GM21381 (cell line): Measurements from ENCODE around the gene SCTR.
A peak's percentile ranks its signal among the peaks of the same experiment; 100 is the strongest.

ENCODE experiments used
- ATAC-seq: cut with Tn5 transposase; IDR thresholded peaks from one replicate; pipeline ENCODE4 v1.9.1; 2021; ENCODE audit warnings: mild to moderate bottlenecking, moderate library complexity; ENCODE audit not compliant: unreplicated experiment

The SCTR gene

GRCh38 chr2:119523383-119523951, 816 bp downstream of the SCTR start:
- ATAC-seq: no peak

GRCh38 chr2:119522671-119523070, 1.6 kb downstream of the SCTR start:
- ATAC-seq: no peak

- no peak for ATAC-seq
These were observed 2.7 kb downstream of the SCTR start for GRCh38 chr2:119521433-119522050.

- no peak for ATAC-seq
These were observed 3.4 kb downstream of the SCTR start for GRCh38 chr2:119520696-119521432.

GRCh38 chr2:119519057-119519408, 5.2 kb downstream of the SCTR start:
- no peak for ATAC-seq

GRCh38 chr2:119518401-119519056, 5.8 kb downstream of the SCTR start:
- ATAC-seq: no peak

- ATAC-seq: peak; percentile 92
These were observed 6.8 kb downstream of the SCTR start for GRCh38 chr2:119517433-119517832.

- no peak for ATAC-seq
These were observed 8.2 kb downstream of the SCTR start for GRCh38 chr2:119516121-119516520.

- ATAC-seq: no peak
These were observed 10.5 kb downstream of the SCTR start for GRCh38 chr2:119513832-119514231.

GRCh38 chr2:119512946-119513345, 11.3 kb downstream of the SCTR start:
- no peak for ATAC-seq

- no peak for ATAC-seq
These were observed 12.3 kb downstream of the SCTR start for GRCh38 chr2:119511989-119512388.

- ATAC-seq: no peak
These were observed 15.5 kb downstream of the SCTR start for GRCh38 chr2:119508756-119509155.

GRCh38 chr2:119496682-119497081, 27.6 kb downstream of the SCTR start:
- ATAC-seq: no peak

- no peak for ATAC-seq
These were observed 28.3 kb downstream of the SCTR start for GRCh38 chr2:119495948-119496347.

- no peak for ATAC-seq
These were observed 30.0 kb downstream of the SCTR start for GRCh38 chr2:119494163-119494790.

- ATAC-seq: no peak
These were observed 32.3 kb downstream of the SCTR start for GRCh38 chr2:119491776-119492525.

- ATAC-seq: no peak
These were observed 33.6 kb downstream of the SCTR start for GRCh38 chr2:119490653-119491195.

GRCh38 chr2:119490106-119490505, 34.2 kb downstream of the SCTR start:
- ATAC-seq: no peak

GRCh38 chr2:119489232-119489952, 34.9 kb downstream of the SCTR start:
- ATAC-seq: no peak
